Neural progenitor cell (in vitro differentiated cells): Measurements from ENCODE around the gene UBE2M. TPM values are rescaled to one million over a fixed set of nuclear protein-coding genes. Genes with fewer than 3 reads are reported as not detected.
"Not testable (repeated sequence)": the region's sequence is repeated elsewhere in the genome, so short reads cannot be mapped to it uniquely, and the experiment has no call there.

ENCODE experiments used
- DNase-seq: peaks from one replicate; pipeline ENCODE4 v3.0.0-alpha.2; 2016; ENCODE audit warnings: low spot score
- H2AFZ ChIP-seq: fragments of 200-600 bp; sonication (generic); replicated peaks from 2 replicates; pipeline ENCODE4 v1.6.1; 2016; ENCODE audit warnings: antibody characterized with exemption
- H3F3A ChIP-seq: fragments of 200-600 bp; sonication (generic); 2 replicates; pipeline ENCODE4 v1.6.1; 2016; ENCODE audit warnings: antibody characterized with exemption, low read depth
- H3K27ac ChIP-seq: fragments of 200-600 bp; sonication (generic); 2 replicates; pipeline ENCODE4 v1.5.1; 2016; ENCODE audit warnings: mild to moderate bottlenecking
- H3K27me3 ChIP-seq: fragments of 200-600 bp; sonication (generic); 2 replicates; pipeline ENCODE4 v1.6.1; 2016; ENCODE audit warnings: mild to moderate bottlenecking, moderate library complexity
- H3K36me3 ChIP-seq: fragments of 200-600 bp; sonication (generic); 2 replicates; pipeline ENCODE4 v1.5.1; 2016
- H3K4me1 ChIP-seq: fragments of 200-600 bp; sonication (generic); 2 replicates; pipeline ENCODE4 v1.6.1; 2016; ENCODE audit warnings: mixed run types
- H3K4me2 ChIP-seq: fragments of 200-600 bp; sonication (generic); 2 replicates; pipeline ENCODE4 v1.6.1; 2016
- H3K4me3 ChIP-seq: fragments of 200-600 bp; sonication (generic); 2 replicates; pipeline ENCODE4 v1.5.1; 2016
- H3K79me2 ChIP-seq: fragments of 200-600 bp; sonication (generic); 2 replicates; pipeline ENCODE4 v1.6.1; 2016; ENCODE audit warnings: low read depth
- H3K9ac ChIP-seq: fragments of 200-600 bp; sonication (generic); 2 replicates; pipeline ENCODE4 v1.6.1; 2016
- H3K9me3 ChIP-seq: fragments of 200-600 bp; sonication (generic); 2 replicates; pipeline ENCODE4 v1.5.1; 2016; ENCODE audit warnings: low read depth
- H4K20me1 ChIP-seq: fragments of 200-600 bp; sonication (generic); 2 replicates; pipeline ENCODE4 v1.6.1; 2016; ENCODE audit warnings: low read depth
- H3K27ac Mint-ChIP-seq: 3 replicates; pipeline ENCODE4 v1.8.0; 2021; ENCODE audit warnings: mixed read lengths
- H3K27me3 Mint-ChIP-seq: 2 replicates; pipeline ENCODE4 v1.8.0; 2022; ENCODE audit warnings: low read depth, mild to moderate bottlenecking, inconsistent platforms, moderate library complexity, mixed read lengths; ENCODE audit not compliant: insufficient read depth
- H3K36me3 Mint-ChIP-seq: 3 replicates; pipeline ENCODE4 v1.8.0; 2021; ENCODE audit warnings: mixed read lengths
- H3K4me1 Mint-ChIP-seq: 3 replicates; pipeline ENCODE4 v1.8.0; 2021; ENCODE audit warnings: mixed read lengths
- H3K4me3 Mint-ChIP-seq: 3 replicates; pipeline ENCODE4 v1.8.0; 2021; ENCODE audit warnings: mild to moderate bottlenecking, moderate library complexity, mixed read lengths
- H3K9me3 Mint-ChIP-seq: 3 replicates; pipeline ENCODE4 v1.8.0; 2020; ENCODE audit warnings: mixed read lengths
- CTCF ChIP-seq: fragments of 200-600 bp; sonication (generic); IDR thresholded peaks from 2 replicates; pipeline ENCODE4 v1.5.1; 2017; ENCODE audit warnings: antibody characterized with exemption, mild to moderate bottlenecking
- EZH2 ChIP-seq: fragments of 200-600 bp; sonication (generic); IDR thresholded peaks from 2 replicates; pipeline ENCODE4 v1.6.1; 2017; ENCODE audit warnings: antibody characterized with exemption, mild to moderate bottlenecking, moderate library complexity
- EZH2phosphoT487 ChIP-seq: fragments of 200-600 bp; sonication (generic); IDR thresholded peaks from 2 replicates; pipeline ENCODE4 v1.6.1; 2017; ENCODE audit warnings: antibody characterized with exemption
- total RNA-seq: library from RNA; depleted of rRNA; stranded (reverse); fragments of >200 nt; gene quantifications from 2 replicates; pipeline ENCODE4 v1.2.3, GENCODE V29; 2015; ENCODE audit warnings: low replicate concordance

UBE2M gene
- total RNA-seq, 1 donor from 2014 or later = 73.3 TPM

- peaks cover 52% of the 10 kb centered on the region for H3F3A ChIP-seq
- H3K36me3 ChIP-seq = no peaks in the 10 kb centered on the region
- peaks cover 31% of the 10 kb centered on the region for H3K27me3 ChIP-seq
- Mint-ChIP-seq H3K27ac (peak overlapping the region; percentile 50), H3K36me3 (peaks cover 26% of the 10 kb centered on the region), H3K4me3 (peak overlapping the region; percentile 99), H3K4me1 (peaks cover 21% of the 10 kb centered on the region), H3K9me3 (no peaks in the 10 kb centered on the region), H3K27me3 (peaks cover 18% of the 10 kb centered on the region)
- peaks cover 51% of the 10 kb centered on the region for H3K79me2 ChIP-seq
- TF ChIP-seq EZH2 (no peak), CTCF (no peak), EZH2phosphoT487 (no peak)
- no peaks in the 10 kb centered on the region for H3K9me3 ChIP-seq
- H3K4me2 ChIP-seq = peak overlapping the region; percentile 99
- peak overlapping the region; percentile 94 for H3K27ac ChIP-seq
- no peak overlapping the region for H2AFZ ChIP-seq
- peak overlapping the region; percentile 99 for H3K4me3 ChIP-seq
- H3K4me1 ChIP-seq = peaks cover 12% of the 10 kb centered on the region
- DNase-seq = peak; percentile 90
- H3K9ac ChIP-seq = peak overlapping the region; percentile 91
- H4K20me1 ChIP-seq = peaks cover 51% of the 10 kb centered on the region
Observed at GRCh38 chr19:58544591-58545285, 13.7 kb downstream of the UBE2M start.

GRCh38 chr19:58543826-58544590 is 14.4 kb downstream of the UBE2M start, which contains the start of gene TRIM28:
Gene TRIM28, plus strand, starts transcription at chr19:58544064. Its CDS starts 694 bp downstream, at chr19:58544758.
- Histone ChIP-seq H3K4me1 (peaks cover 12% of the 10 kb centered on the region), H3K4me2 (peak within 1 kb of the TSS; percentile 99), H3K36me3 (no peaks in the 10 kb centered on the region), H3K27ac (peak within 1 kb of the TSS; percentile 94), H3F3A (peaks cover 44% of the 10 kb centered on the region), H4K20me1 (peaks cover 44% of the 10 kb centered on the region), H2AFZ (no peak within 1 kb of the TSS), H3K4me3 (peak within 1 kb of the TSS; percentile 99), H3K9me3 (no peaks in the 10 kb centered on the region), H3K79me2 (peaks cover 45% of the 10 kb centered on the region), H3K9ac (peak within 1 kb of the TSS; percentile 91), H3K27me3 (peaks cover 38% of the 10 kb centered on the region)
- Mint-ChIP-seq H3K36me3 (peaks cover 26% of the 10 kb centered on the region), H3K9me3 (no peaks in the 10 kb centered on the region), H3K27ac (peak within 1 kb of the TSS; percentile 99), H3K4me1 (peaks cover 21% of the 10 kb centered on the region), H3K4me3 (peak within 1 kb of the TSS; percentile 99), H3K27me3 (peaks cover 24% of the 10 kb centered on the region)
- peak; percentile 99 for DNase-seq
- TF ChIP-seq CTCF = no peak
- no peak for TF ChIP-seq EZH2
- TF ChIP-seq EZH2phosphoT487 = no peak

- H3K4me3 Mint-ChIP-seq = peak overlapping the region; percentile 74
Observed at GRCh38 chr19:58542641-58543372, 15.6 kb downstream of the UBE2M start.

GRCh38 chr19:58539169-58539559 is 19.2 kb downstream of the UBE2M start:
- H3K36me3 Mint-ChIP-seq, H3K9ac ChIP-seq, H3K4me1 ChIP-seq, H3K36me3 ChIP-seq, DNase-seq, H3K4me2 ChIP-seq, H3K4me3 ChIP-seq, H3K9me3 ChIP-seq, H3K27ac ChIP-seq, H3K79me2 ChIP-seq, H4K20me1 ChIP-seq, H3K9me3 Mint-ChIP-seq, H3K27ac Mint-ChIP-seq, H2AFZ ChIP-seq: not testable (repeated sequence)
- peaks cover 21% of the 10 kb centered on the region for H3K27me3 Mint-ChIP-seq
- peaks cover 13% of the 10 kb centered on the region for H3K4me1 Mint-ChIP-seq
- H3F3A ChIP-seq = peaks cover 26% of the 10 kb centered on the region
- H3K4me3 Mint-ChIP-seq = peak overlapping the region; percentile 33
- peaks cover 42% of the 10 kb centered on the region for H3K27me3 ChIP-seq

More at GRCh38 chr19:58542641-58543372, 15.6 kb downstream of the UBE2M start:
- Histone ChIP-seq H3K27ac (peak overlapping the region; percentile 94), H4K20me1 (peaks cover 32% of the 10 kb centered on the region), H3K79me2 (peaks cover 33% of the 10 kb centered on the region), H3F3A (peaks cover 46% of the 10 kb centered on the region), H3K4me3 (peak overlapping the region; percentile 99), H3K4me1 (peaks cover 14% of the 10 kb centered on the region), H3K27me3 (peaks cover 42% of the 10 kb centered on the region), H3K4me2 (peak overlapping the region; percentile 70)
- H3K4me1 Mint-ChIP-seq = peaks cover 27% of the 10 kb centered on the region
- not testable (repeated sequence) for DNase-seq, H3K36me3 ChIP-seq, H3K9me3 ChIP-seq, H3K9me3 Mint-ChIP-seq, H2AFZ ChIP-seq, H3K27ac Mint-ChIP-seq, H3K9ac ChIP-seq
- peaks cover 21% of the 10 kb centered on the region for H3K36me3 Mint-ChIP-seq
- peaks cover 30% of the 10 kb centered on the region for H3K27me3 Mint-ChIP-seq
